T follicular helper cell (primary cell): ENCODE results near the gene RGMB.
A peak's percentile ranks its signal among the peaks of the same experiment; 100 is the strongest.

Experiments used
- DNase-seq: peaks from one replicate; pipeline ENCODE4 v3.0.0-alpha.2; 2020; ENCODE audit warnings: low read depth

The RGMB gene

GRCh38 chr5:98768160-98768959 is 5.1 kb upstream of the RGMB start:
- no peak for DNase-seq

- no peak for DNase-seq
Observed at GRCh38 chr5:98768960-98769209, 4.6 kb upstream of the RGMB start.

GRCh38 chr5:98769210-98769958 is 4.1 kb upstream of the RGMB start:
- no peak for DNase-seq

- no peak for DNase-seq
Observed at GRCh38 chr5:98769959-98770208, 3.6 kb upstream of the RGMB start.

DNA sequence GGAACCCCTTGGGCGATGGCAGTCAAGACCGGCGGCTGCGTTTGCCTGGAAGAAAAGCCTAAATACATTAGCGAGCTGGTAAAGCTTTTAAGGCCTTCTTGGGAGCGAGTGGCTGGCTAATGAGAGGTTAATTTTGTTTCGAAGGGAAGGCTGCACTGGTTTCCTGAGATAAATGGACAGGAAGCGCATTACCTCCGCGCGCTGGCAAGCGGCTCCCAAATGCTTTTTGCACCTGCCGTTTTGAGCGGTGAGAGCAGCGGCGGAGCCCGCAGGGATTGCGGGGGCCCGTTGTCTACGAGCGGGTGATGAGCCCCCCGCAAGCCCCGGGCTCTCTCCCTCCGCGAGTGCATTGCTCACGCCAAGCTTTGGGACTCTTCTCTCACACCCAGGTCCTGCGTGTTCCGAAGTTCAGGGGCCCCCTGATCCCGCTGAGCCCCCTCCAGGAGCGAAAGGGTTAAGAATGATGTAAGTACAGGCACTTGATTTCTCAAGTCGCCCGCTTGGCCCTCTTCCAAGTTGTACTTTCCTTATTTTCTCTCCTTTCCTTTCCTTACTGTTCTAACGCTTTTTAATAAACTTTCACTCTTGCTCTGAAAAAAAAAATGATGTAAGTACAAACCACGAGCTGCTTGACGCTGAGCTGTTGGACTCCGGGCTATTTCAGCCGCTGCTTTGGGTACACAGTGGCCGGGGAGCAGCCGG is 3.1 kb upstream of the RGMB start:
- DNase-seq: no peak

DNA sequence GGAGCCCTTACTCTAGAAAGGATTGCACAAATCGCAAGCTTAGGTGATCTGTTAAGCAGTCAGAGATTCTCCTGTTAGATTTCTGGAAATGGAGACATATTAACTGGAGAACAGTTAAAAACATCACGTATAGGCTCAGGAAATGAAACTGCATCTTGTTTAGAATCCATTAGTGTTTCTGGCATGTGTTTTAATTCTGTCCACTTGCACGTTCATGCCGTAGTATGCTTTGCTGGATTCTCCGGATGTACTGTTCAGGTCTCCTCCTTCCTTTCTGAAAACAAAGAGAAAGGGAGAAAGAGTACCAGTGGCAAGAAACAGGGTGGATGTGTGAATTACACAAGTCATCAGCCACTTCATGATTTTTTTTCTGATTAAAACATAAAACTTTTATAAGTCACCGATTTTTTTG is 2.5 kb upstream of the RGMB start:
- no peak for DNase-seq

- DNase-seq: peak; percentile 52
Observed at GRCh38 chr5:98771382-98772109, 1.9 kb upstream of the RGMB start.

- peak; percentile 46 for DNase-seq
Observed at GRCh38 chr5:98772415-98773213, 849 bp upstream of the RGMB start.

DNA sequence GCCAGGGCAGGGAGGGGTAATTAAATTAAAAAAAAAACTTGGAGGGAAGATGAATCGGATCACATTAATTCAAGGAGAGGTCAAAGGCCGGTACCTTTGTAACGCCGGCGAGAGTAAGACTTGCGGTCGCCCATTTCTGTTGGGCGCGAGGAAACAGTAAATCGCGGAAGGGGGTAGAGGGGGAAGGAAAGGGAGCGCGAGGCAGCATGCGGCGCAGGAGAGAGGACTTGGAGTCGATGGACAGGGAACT is 324 bp upstream of the RGMB start:
- no peak for DNase-seq

DNA sequence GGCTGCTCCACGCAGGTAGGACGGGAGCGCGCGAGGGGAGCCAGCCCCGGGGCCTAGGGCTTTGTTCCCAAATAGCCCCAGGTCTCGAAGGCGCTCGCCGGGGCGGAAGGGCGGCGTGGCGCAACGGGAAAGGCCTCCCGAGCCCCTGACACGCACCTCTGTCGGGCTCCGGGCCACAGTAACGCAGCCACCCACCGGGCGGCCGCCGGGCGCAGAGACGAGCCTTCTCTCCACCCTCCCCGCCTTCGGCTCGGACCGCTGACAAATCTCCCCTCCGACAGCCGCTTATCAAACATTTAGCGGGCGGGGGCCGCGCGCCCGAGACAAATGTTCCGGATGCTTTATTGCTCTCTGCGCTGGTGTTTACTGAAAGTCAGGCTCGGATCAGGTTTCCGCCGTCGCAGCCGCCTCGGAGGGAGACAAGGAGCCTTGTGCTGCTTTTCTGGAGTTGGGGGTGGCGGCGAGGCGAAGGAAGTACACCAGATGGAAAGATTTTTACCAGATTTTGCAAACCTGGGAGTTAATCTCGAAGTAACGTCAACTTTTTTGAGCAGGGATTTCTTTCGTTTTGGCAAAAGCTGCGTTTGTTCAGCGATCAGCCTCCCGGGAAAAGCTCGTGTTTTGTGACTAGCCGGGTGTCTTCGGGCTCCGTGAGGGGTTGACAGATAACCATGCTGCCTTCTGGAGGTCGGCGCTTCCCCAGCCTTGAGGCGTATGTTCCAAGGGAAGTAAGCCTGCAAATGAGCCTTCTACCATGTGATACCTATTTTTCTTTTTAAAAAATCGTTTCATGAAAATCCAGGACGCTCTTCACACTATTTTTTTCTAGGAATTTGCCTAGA is 950 bp downstream of the RGMB start:
- no peak for DNase-seq

DNA sequence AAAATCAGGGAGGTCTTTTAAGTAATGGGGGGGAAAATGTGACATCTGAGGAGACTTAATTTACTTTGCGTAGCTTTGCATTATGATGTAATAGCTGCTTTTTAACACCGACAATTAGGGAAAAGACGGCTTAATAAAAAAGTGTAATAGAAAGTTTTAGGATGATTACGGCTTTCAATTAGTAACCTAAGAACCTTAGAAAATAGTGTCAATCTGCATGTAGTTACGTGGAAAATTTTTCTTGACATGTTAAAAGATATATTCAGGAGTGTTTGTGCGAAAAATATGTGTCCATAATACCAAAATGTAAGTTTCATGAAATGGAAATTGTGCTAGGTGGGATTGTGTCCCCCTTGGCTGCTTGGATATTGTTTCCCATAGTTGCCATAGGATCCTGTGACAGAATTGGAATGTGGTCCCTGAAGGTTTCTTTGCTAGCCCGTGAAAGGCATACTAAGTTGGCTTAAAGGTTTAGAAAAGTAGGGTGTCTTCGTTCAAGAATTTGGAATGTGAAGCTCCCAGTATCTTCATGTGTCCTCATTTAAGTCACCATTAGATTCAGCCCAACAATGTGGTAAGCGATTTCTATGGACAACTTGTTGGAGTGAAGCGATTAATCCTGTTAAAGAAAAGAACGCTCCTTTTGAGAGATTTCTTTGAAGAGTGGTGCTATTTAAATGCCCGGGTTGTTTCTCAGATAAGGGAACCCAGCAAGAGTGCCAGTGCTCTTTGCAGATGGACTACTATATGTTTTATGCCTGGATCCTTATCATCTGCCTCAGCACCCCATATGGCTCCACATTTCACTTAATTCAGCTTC is 2.0 kb downstream of the RGMB start:
- no peak for DNase-seq

DNA sequence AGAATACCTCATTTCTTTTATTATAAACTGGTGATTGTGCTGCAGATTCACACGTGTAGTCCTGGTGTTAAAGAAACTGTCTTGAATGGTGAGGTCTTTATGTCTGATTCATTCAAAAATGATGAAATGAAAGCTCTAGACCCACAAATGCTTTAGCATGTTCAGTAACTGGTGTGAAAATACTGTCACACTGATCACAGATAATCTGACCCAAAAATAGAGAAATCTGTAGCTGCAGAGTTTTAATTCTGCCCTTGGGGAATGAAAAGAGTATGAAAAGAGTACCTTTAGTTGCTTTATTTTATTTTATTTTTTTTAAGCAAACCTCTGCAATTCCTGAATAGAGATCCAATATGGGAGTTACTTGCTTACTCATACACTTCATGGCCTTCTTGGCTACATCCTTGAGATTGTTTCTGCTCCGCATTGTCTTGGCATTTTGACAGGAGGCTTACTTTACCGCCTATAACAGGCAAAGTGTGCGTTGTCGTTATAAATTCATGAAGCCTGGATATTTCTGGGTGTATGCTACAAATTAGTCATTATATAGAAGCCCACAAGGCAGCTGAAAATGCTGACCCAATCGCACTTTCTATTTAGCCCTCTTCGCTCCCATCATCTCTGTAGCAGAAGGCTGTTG is 2.7 kb downstream of the RGMB start:
- no peak for DNase-seq

- DNase-seq: no peak
Observed at GRCh38 chr5:98777295-98777694, 3.8 kb downstream of the RGMB start.

DNA sequence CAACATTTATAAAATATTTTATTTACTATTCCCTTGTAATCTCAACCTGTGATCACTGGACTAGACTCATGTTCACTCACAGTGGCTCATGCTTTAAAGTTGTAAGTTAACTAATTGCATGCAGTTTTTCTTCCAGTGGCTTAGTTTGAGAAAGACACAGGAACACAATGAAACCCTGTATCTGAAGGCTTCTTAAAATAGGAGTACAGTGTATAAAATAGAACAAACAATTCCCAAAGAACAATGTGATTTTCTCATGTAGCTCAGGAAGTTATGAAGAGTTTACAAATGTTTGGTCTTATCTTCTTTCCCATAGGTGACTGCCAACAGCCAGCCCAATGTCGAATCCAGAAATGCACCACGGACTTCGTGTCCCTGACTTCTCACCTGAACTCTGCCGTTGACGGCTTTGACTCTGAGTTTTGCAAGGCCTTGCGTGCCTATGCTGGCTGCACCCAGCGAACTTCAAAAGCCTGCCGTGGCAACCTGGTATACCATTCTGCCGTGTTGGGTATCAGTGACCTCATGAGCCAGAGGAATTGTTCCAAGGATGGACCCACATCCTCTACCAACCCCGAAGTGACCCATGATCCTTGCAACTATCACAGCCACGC is 5.9 kb downstream of the RGMB start:
- DNase-seq: no peak

DNA sequence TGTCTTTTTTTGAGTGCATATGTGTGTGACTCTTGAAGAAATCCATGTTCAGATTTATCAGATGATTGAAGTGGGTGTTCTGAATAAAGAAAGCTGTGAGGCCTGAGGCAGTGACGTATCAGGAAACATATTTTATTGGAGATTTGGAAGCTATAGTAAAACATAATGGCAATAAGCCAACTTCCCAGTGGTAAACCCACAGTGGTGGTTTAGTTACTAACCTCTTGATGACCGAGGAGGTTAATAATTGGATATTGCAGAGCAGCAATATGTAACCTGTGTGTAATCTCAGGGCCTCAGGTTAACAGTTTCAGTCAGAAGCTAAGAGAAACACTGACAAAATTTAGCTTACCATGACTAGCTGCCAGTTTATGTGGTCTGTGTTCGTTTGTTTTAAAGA is 6.9 kb downstream of the RGMB start:
- no peak for DNase-seq

- no peak for DNase-seq
Observed at GRCh38 chr5:98781520-98781919, 8.1 kb downstream of the RGMB start.

GRCh38 chr5:98781964-98782363 is 8.5 kb downstream of the RGMB start:
- DNase-seq: no peak

GRCh38 chr5:98783051-98783649 is 9.7 kb downstream of the RGMB start:
- DNase-seq: no peak

GRCh38 chr5:98784411-98784810 is 10.9 kb downstream of the RGMB start:
- no peak for DNase-seq
